HG02588 (cell line): ENCODE results near the gene CHCHD6.

Experiments
- ATAC-seq: cut with Tn5 transposase; IDR thresholded peaks from one replicate; pipeline ENCODE4 v1.9.1; 2021; ENCODE audit warnings: mild to moderate bottlenecking, moderate library complexity; ENCODE audit not compliant: unreplicated experiment

The CHCHD6 gene

GRCh38 chr3:127000761-127001160 is 296.7 kb downstream of the CHCHD6 start:
- no peak for ATAC-seq

- no peak for ATAC-seq
Observed at GRCh38 chr3:127001486-127002194, 297.6 kb downstream of the CHCHD6 start.

- ATAC-seq = no peak
Observed at GRCh38 chr3:127002195-127003174, 298.4 kb downstream of the CHCHD6 start.

GRCh38 chr3:127003175-127003555 is 299.1 kb downstream of the CHCHD6 start:
- no peak for ATAC-seq

GRCh38 chr3:127003601-127004280 is 299.7 kb downstream of the CHCHD6 start:
- no peak for ATAC-seq

- no peak for ATAC-seq
Observed at GRCh38 chr3:127004641-127005397, 300.8 kb downstream of the CHCHD6 start.

- no peak for ATAC-seq
Observed at GRCh38 chr3:127005864-127006500, 301.9 kb downstream of the CHCHD6 start.

GRCh38 chr3:127006781-127007436 is 302.9 kb downstream of the CHCHD6 start:
- no peak for ATAC-seq

- ATAC-seq = no peak
Observed at GRCh38 chr3:127008236-127008635, 304.2 kb downstream of the CHCHD6 start.

- no peak for ATAC-seq
Observed at GRCh38 chr3:127009531-127009930, 305.5 kb downstream of the CHCHD6 start.
